Stimulated activated naive CD4-positive, alpha-beta T cell (primary cell): ENCODE results near the gene DMD.

Experiments used
- DNase-seq, 6 experiments: peaks; one replicate each; lab custom pipeline; 2025; lab: John Stamatoyannopoulos, UW

Gene DMD

GRCh38 chrX:33041141-33041540 is 170.2 kb downstream of the DMD start:
- DNase-seq, result no peak

- no peak for DNase-seq
These were observed 178.6 kb downstream of the DMD start for GRCh38 chrX:33032700-33033099.

GRCh38 chrX:33014949-33015348 is 196.4 kb downstream of the DMD start:
- DNase-seq, result no peak

GRCh38 chrX:33014086-33014485 is 197.3 kb downstream of the DMD start:
- no peak for DNase-seq

- no peak for DNase-seq
These were observed 210.2 kb downstream of the DMD start for GRCh38 chrX:33001107-33001506.

GRCh38 chrX:32998776-32999175 is 212.6 kb downstream of the DMD start:
- DNase-seq, result no peak

GRCh38 chrX:32995427-32995826 is 215.9 kb downstream of the DMD start:
- no peak for DNase-seq

GRCh38 chrX:32987142-32987541 is 224.2 kb downstream of the DMD start:
- DNase-seq, result no peak

- no peak for DNase-seq
These were observed 225.8 kb downstream of the DMD start for GRCh38 chrX:32985544-32985943.

GRCh38 chrX:32966821-32967355 is 244.5 kb downstream of the DMD start:
- DNase-seq, result no peak

- DNase-seq, result no peak
These were observed 257.2 kb downstream of the DMD start for GRCh38 chrX:32954125-32954524.

GRCh38 chrX:32948130-32948529 is 263.2 kb downstream of the DMD start:
- no peak for DNase-seq

- no peak for DNase-seq
These were observed 274.3 kb downstream of the DMD start for GRCh38 chrX:32937043-32937442.

- DNase-seq, result no peak
These were observed 277.8 kb downstream of the DMD start for GRCh38 chrX:32933548-32933947.

- no peak for DNase-seq
These were observed 282.3 kb downstream of the DMD start for GRCh38 chrX:32929040-32929439.

GRCh38 chrX:32896088-32896487 is 315.3 kb downstream of the DMD start:
- no peak for DNase-seq

- no peak for DNase-seq
These were observed 316.7 kb downstream of the DMD start for GRCh38 chrX:32894679-32895078.

GRCh38 chrX:32893751-32894150 is 317.6 kb downstream of the DMD start:
- no peak for DNase-seq

GRCh38 chrX:32877592-32877991 is 333.8 kb downstream of the DMD start:
- DNase-seq, result no peak

- DNase-seq, result no peak
These were observed 336.5 kb downstream of the DMD start for GRCh38 chrX:32874839-32875238.

GRCh38 chrX:32873786-32874185 is 337.6 kb downstream of the DMD start:
- DNase-seq, result no peak

- DNase-seq, result no peak
These were observed 339.7 kb downstream of the DMD start for GRCh38 chrX:32871636-32872035.

- no peak for DNase-seq
These were observed 342.8 kb downstream of the DMD start for GRCh38 chrX:32868524-32868895.

- no peak for DNase-seq
These were observed 343.4 kb downstream of the DMD start for GRCh38 chrX:32867781-32868523.
